Measurements from ENCODE around the gene LTA. TPM values are rescaled to one million over a fixed set of nuclear protein-coding genes. Genes with fewer than 3 reads are reported as not detected.

The LTA gene
- polyA plus RNA-seq, 1 donor from 2014 or later: not detected

- no peak for TF ChIP-seq SMC3 (conservative IDR thresholded peaks at IDR 0.05; ENCODE audit: poor library complexity)
- no peak for TF ChIP-seq MXI1 (conservative IDR thresholded peaks at IDR 0.05; ENCODE audit: poor library complexity, severe bottlenecking)
- peak; percentile 85 for TF ChIP-seq TAF1 (IDR thresholded peaks at IDR 0.05; ENCODE audit: low read depth)
- TF ChIP-seq REST (IDR thresholded peaks at IDR 0.05; ENCODE audit: borderline replicate concordance): peak; percentile 88
- no peak for TF ChIP-seq EP300 (conservative IDR thresholded peaks at IDR 0.05; ENCODE audit: poor library complexity, severe bottlenecking)
- no peak for TF ChIP-seq CTCF (IDR thresholded peaks at IDR 0.05; ENCODE audit: poor library complexity, severe bottlenecking)
- peak; percentile 15 for TF ChIP-seq RAD21 (conservative IDR thresholded peaks at IDR 0.05)
- TF ChIP-seq POLR2AphosphoS5 (IDR thresholded peaks at IDR 0.05): peak; percentile 69
- no peak for TF ChIP-seq EZH2 (IDR thresholded peaks at IDR 0.05; ENCODE audit: borderline replicate concordance, insufficient read depth, low read length, poor library complexity, severe bottlenecking)
- no peaks in the 10 kb centered on the region for H3K9me3 ChIP-seq (ENCODE audit: low read length)
- H4K20me1 ChIP-seq (ENCODE audit: insufficient read depth): no peaks in the 10 kb centered on the region
- no peaks in the 10 kb centered on the region for H3F3A ChIP-seq (ENCODE audit: insufficient read depth, low read length, poor library complexity, severe bottlenecking)
- no peaks in the 10 kb centered on the region for H3K27me3 ChIP-seq (ENCODE audit: insufficient read depth, low read depth, low read length)
- peak within 1 kb of the TSS; percentile 88 for H2AFZ ChIP-seq (ENCODE audit: low read depth, low read length)
- no peaks in the 10 kb centered on the region for H3K9me2 ChIP-seq (ENCODE audit: insufficient read depth, low read length)
- H3K9ac ChIP-seq (ENCODE audit: low read length): peak within 1 kb of the TSS; percentile 100
- H3K79me2 ChIP-seq (replicated peaks; ENCODE audit: insufficient read depth, low read length): peaks cover 41% of the 10 kb centered on the region
- H3K4me2 ChIP-seq (ENCODE audit: low read length): peak within 1 kb of the TSS; percentile 100
- H3K27ac ChIP-seq (ENCODE audit: low read length): peak within 1 kb of the TSS; percentile 99
- peak within 1 kb of the TSS; percentile 93 for H3K4me3 ChIP-seq (ENCODE audit: low read length)
- H3K36me3 ChIP-seq (ENCODE audit: insufficient read depth, low read length): peaks cover 2% of the 10 kb centered on the region
Observed at GRCh38 chr6:31620586-31621319, 48.7 kb downstream of the LTA start, which contains the start of gene PRRC2A. Gene PRRC2A, plus strand, starts transcription at chr6:31620715. Its CDS starts 2,075 bp downstream, at chr6:31622790.

GRCh38 chr6:31621320-31621939, 49.3 kb downstream of the LTA start:
- Histone ChIP-seq H3K9me2 (ENCODE audit: insufficient read depth, low read length) (no peaks in the 10 kb centered on the region), H3F3A (ENCODE audit: insufficient read depth, low read length, poor library complexity, severe bottlenecking) (no peaks in the 10 kb centered on the region), H3K4me3 (ENCODE audit: low read length) (peak overlapping the region; percentile 93), H2AFZ (ENCODE audit: low read depth, low read length) (peak overlapping the region; percentile 88), H3K9ac (ENCODE audit: low read length) (peak overlapping the region; percentile 100), H3K4me2 (ENCODE audit: low read length) (peak overlapping the region; percentile 100), H3K27me3 (ENCODE audit: insufficient read depth, low read depth, low read length) (no peaks in the 10 kb centered on the region), H3K36me3 (ENCODE audit: insufficient read depth, low read length) (peaks cover 5% of the 10 kb centered on the region), H4K20me1 (ENCODE audit: insufficient read depth) (no peaks in the 10 kb centered on the region), H3K27ac (ENCODE audit: low read length) (peak overlapping the region; percentile 99), H3K79me2 (replicated peaks; ENCODE audit: insufficient read depth, low read length) (peaks cover 45% of the 10 kb centered on the region), H3K9me3 (ENCODE audit: low read length) (no peaks in the 10 kb centered on the region)
- TF ChIP-seq EZH2 (IDR thresholded peaks at IDR 0.05; ENCODE audit: borderline replicate concordance, insufficient read depth, low read length, poor library complexity, severe bottlenecking) (no peak), CTCF (IDR thresholded peaks at IDR 0.05; ENCODE audit: poor library complexity, severe bottlenecking) (no peak), POLR2AphosphoS5 (IDR thresholded peaks at IDR 0.05) (no peak), REST (IDR thresholded peaks at IDR 0.05; ENCODE audit: borderline replicate concordance) (no peak), SMC3 (conservative IDR thresholded peaks at IDR 0.05; ENCODE audit: poor library complexity) (no peak), EP300 (conservative IDR thresholded peaks at IDR 0.05; ENCODE audit: poor library complexity, severe bottlenecking) (no peak), TAF1 (IDR thresholded peaks at IDR 0.05; ENCODE audit: low read depth) (no peak), RAD21 (conservative IDR thresholded peaks at IDR 0.05) (no peak), MXI1 (conservative IDR thresholded peaks at IDR 0.05; ENCODE audit: poor library complexity, severe bottlenecking) (no peak)

Data from neural cell (in vitro differentiated cells).